K562 (cell line): ENCODE results near the gene MRAP2. TPM values are rescaled to one million over a fixed set of nuclear protein-coding genes. Genes with fewer than 3 reads are reported as not detected.
A peak's percentile ranks its signal among the peaks of the same experiment; 100 is the strongest.

ENCODE experiments used
- ATAC-seq: fragments of 200-7000 bp; cut with Tn5 transposase; 3 replicates; pipeline ENCODE4 v1.9.1; 2020; ENCODE audit warnings: moderate library complexity
- BruUV-seq: library from RNA; stranded (reverse); fragments of 400-500 nt; replicated peaks from 2 replicates; lab custom pipeline; 2021; lab: Mats Ljungman, UMichigan
- CTCF ChIA-PET: fragments of 300-600 bp; formaldehyde crosslinking; extraction: SDS; loops from one replicate; lab custom pipeline; 2021; ENCODE audit warnings: low intra/inter-chr PET ratio; lab: Yijun Ruan, JAX
- POLR2A ChIA-PET: fragments of 300-600, 350-650 bp; sonication (Branson Sonifier 250); formaldehyde crosslinking; extraction: SDS; loops from one replicate; lab custom pipeline; 2021; ENCODE audit warnings: antibody characterized with exemption, inconsistent platforms; lab: Yijun Ruan, JAX
- DNase-seq, 4 experiments: peaks; one replicate each; pipeline versions ENCODE4 v3.0.0 to v3.0.0-alpha.2; 2011 to 2018; ENCODE audit warnings: low spot score in 3 of 4, mixed read lengths in 3 of 4; ENCODE audit errors: extremely low read depth in 1 of 4
- FAIRE-seq: peaks from 2 replicates; lab custom pipeline; 2011; peaks lifted over from hg19 to GRCh38; lab: Jason Lieb, UNC
- H2AFZ ChIP-seq: 2 replicates; pipeline ENCODE4 v1.6.0; 2011; ENCODE audit warnings: low read depth, low read length, control low read depth, inconsistent platforms
- H3K27ac ChIP-seq: fragments of 200-600 bp; 3 replicates; pipeline ENCODE4 v1.8.0; 2011; ENCODE audit warnings: low read depth, mild to moderate bottlenecking, control low read depth, inconsistent platforms, low read length, moderate library complexity, mixed read lengths; ENCODE audit errors: extremely low read depth
- H3K27me3 ChIP-seq, 2 experiments: fragments of 300-600 bp in 1 of 2; 2 replicates in 1 of 2; 3 replicates in 1 of 2; pipeline versions ENCODE4 v1.6.0 to v1.8.0; 2011; ENCODE audit warnings: inconsistent platforms in 2 of 2, low read length in 2 of 2, mild to moderate bottlenecking in 1 of 2, mixed read lengths in 1 of 2, moderate library complexity in 1 of 2; ENCODE audit not compliant: control insufficient read depth in 2 of 2, insufficient read depth in 2 of 2
- H3K36me3 ChIP-seq: fragments of 300-600 bp; 3 replicates; pipeline ENCODE4 v1.8.0; 2011; ENCODE audit warnings: mild to moderate bottlenecking, low read length, inconsistent platforms; ENCODE audit not compliant: control insufficient read depth, insufficient read depth
- H3K4me1 ChIP-seq, 2 experiments: fragments of 200-600 bp in 1 of 2; replicated peaks in 1 of 2; 2 replicates in 1 of 2; 3 replicates in 1 of 2; pipeline versions ENCODE4 v1.5.1 to v1.8.0; 2011; ENCODE audit warnings: inconsistent platforms in 2 of 2, low read length in 2 of 2, mild to moderate bottlenecking in 1 of 2, mixed read lengths in 1 of 2, moderate library complexity in 1 of 2; ENCODE audit not compliant: control insufficient read depth in 2 of 2, insufficient read depth in 2 of 2
- H3K4me2 ChIP-seq: 2 replicates; pipeline ENCODE4 v1.6.1; 2011; ENCODE audit warnings: low read length, control low read depth, inconsistent platforms, mixed read lengths; ENCODE audit not compliant: insufficient read depth
- H3K4me3 ChIP-seq: fragments of 200-600 bp; sonication (generic), shearing (Covaris generic); 2 replicates; pipeline ENCODE4 v1.5.1; 2016; ENCODE audit warnings: control low read depth, inconsistent platforms
- H3K79me2 ChIP-seq: fragments of 200-600 bp; 3 replicates; pipeline ENCODE4 v1.8.0; 2011; ENCODE audit warnings: low read length, inconsistent platforms; ENCODE audit not compliant: control insufficient read depth, insufficient read depth
- H3K9ac ChIP-seq, 2 experiments: 2 replicates each; pipeline versions ENCODE4 v1.6.0 to v1.6.1; 2011; ENCODE audit warnings: low read depth in 2 of 2, low read length in 2 of 2, control low read depth in 1 of 2, inconsistent platforms in 1 of 2, mild to moderate bottlenecking in 1 of 2, mixed read lengths in 1 of 2; ENCODE audit not compliant: insufficient read depth in 1 of 2
- H3K9me1 ChIP-seq: one replicate; pipeline ENCODE4 v1.6.0; 2011; ENCODE audit warnings: inconsistent platforms, mild to moderate bottlenecking, low read length, moderate library complexity; ENCODE audit not compliant: control insufficient read depth, insufficient read depth
- H3K9me3 ChIP-seq: replicated peaks from 2 replicates; pipeline ENCODE4 v1.5.1; 2011; ENCODE audit warnings: low read depth, low read length, inconsistent platforms; ENCODE audit not compliant: control insufficient read depth, insufficient read depth
- H4K20me1 ChIP-seq: replicated peaks from 2 replicates; pipeline ENCODE4 v1.6.1; 2011; ENCODE audit warnings: low read length, inconsistent platforms, mixed read lengths; ENCODE audit not compliant: control insufficient read depth, insufficient read depth
- DDX20 ChIP-seq: fragments of 450-650 bp; IDR thresholded peaks from 2 replicates; pipeline ENCODE4 v1.6.1; 2016; ENCODE audit warnings: missing genetic modification characterization, low read depth, mild to moderate bottlenecking, missing compliant biosample characterization, moderate library complexity
- NR2C2 ChIP-seq, 2 experiments: fragments of 200-800 bp in 1 of 2; sonication (Bioruptor generic) in 1 of 2; sonication (generic) in 1 of 2; formaldehyde crosslinking in 1 of 2; IDR thresholded peaks; 2 replicates each; pipeline versions ENCODE4 v1.6.1 to v1.8.0; 2016 to 2022; ENCODE audit warnings: mild to moderate bottlenecking in 1 of 2, missing compliant biosample characterization in 1 of 2, missing genetic modification characterization in 1 of 2, missing genetic modification reagents in 1 of 2
- NRF1 ChIP-seq, 2 experiments: fragments of 450-650 bp; IDR thresholded peaks in 1 of 2; conservative IDR thresholded peaks in 1 of 2; 2 replicates each; pipeline ENCODE4 v1.6.1; 2014; ENCODE audit warnings: mild to moderate bottlenecking in 2 of 2
- ZSCAN32 ChIP-seq: fragments of 450-650 bp; formaldehyde crosslinking; IDR thresholded peaks from 2 replicates; pipeline ENCODE4 v1.4.0; 2020; ENCODE audit warnings: mild to moderate bottlenecking, moderate library complexity
- WGBS: fragments of 100-300 bp; shearing (Covaris generic); methylation state at CpG from one replicate; pipeline ENCODE4 v1.1.6; 2016; ENCODE audit warnings: low coverage, mixed read lengths; ENCODE audit not compliant: insufficient coverage; ENCODE audit errors: missing lambda C conversion rate; 5-methylcytosine and 5-hydroxymethylcytosine counted together
- in situ Hi-C: fragments of 300-500 bp; cut with MboI; formaldehyde crosslinking; loops from 4 replicates; pipeline ENCODE4 v1.15.0; 2018; ENCODE audit warnings: inconsistent platforms, mixed read lengths
- intact Hi-C: fragments of 100-400 bp; cut with micrococcal nuclease; formaldehyde crosslinking; loops from 2 replicates; pipeline ENCODE4 v1.14.2; 2022
- polyA plus RNA-seq, 8 experiments: library from polyadenylated mRNA; depleted of rRNA in 4 of 8; stranded (reverse) in 5 of 8; unstranded in 3 of 8; fragments of >200 nt; fragmentation: Nextera tagmentation in 2 of 8; fragmentation: Illumina TruSeq in 1 of 8; extraction: Ambion mirVana in 2 of 8; extraction: Trizol in 1 of 8; gene quantifications; 2 replicates each; pipeline versions ENCODE4 v1.2.1 to v1.2.3, GENCODE V29; 2011 to 2014; ENCODE audit warnings: inconsistent platforms in 1 of 8, missing spikeins in 1 of 8
- total RNA-seq, 7 experiments: library from RNA; depleted of rRNA in 6 of 7; stranded (reverse); fragments of >200 nt in 6 of 7; fragmentation: Illumina TruSeq in 2 of 7; extraction: Trizol in 2 of 7; gene quantifications; 2 replicates each; pipeline versions ENCODE4 v1.2.1 to v1.2.3, GENCODE V29; 2011 to 2021; ENCODE audit warnings: low replicate concordance in 1 of 7
- TF ChIP-seq, protein P1 (sequence below): fragments of 250-450 bp; sonication (Bioruptor Pico); IDR thresholded peaks from 2 replicates; pipeline ENCODE4 v1.8.0; 2021; ENCODE audit warnings: moderate library complexity, mild to moderate bottlenecking, inconsistent platforms
- TF ChIP-seq, protein P2 (sequence below): fragments of 450-650 bp; IDR thresholded peaks from 2 replicates; pipeline ENCODE4 v1.6.1; 2018; ENCODE audit not compliant: partially characterized antibody
- TF ChIP-seq, protein P3 (sequence below): fragments of 250-450 bp; sonication (Bioruptor Pico); IDR thresholded peaks from 2 replicates; pipeline ENCODE4 v1.5.0; 2020; ENCODE audit warnings: mild to moderate bottlenecking, borderline replicate concordance
- TF ChIP-seq, protein P4 (sequence below): fragments of 250-450 bp; sonication (Bioruptor Pico); IDR thresholded peaks from 2 replicates; pipeline ENCODE4 v1.5.0; 2022; ENCODE audit warnings: mild to moderate bottlenecking

The MRAP2 gene
- total and polyA plus RNA-seq, 9 of the 15 experiments (the other 6 are each of a cell fraction or from before 2014, with no cell fraction given): 5.9 to 38.9 (median 9.3) TPM

DNA sequence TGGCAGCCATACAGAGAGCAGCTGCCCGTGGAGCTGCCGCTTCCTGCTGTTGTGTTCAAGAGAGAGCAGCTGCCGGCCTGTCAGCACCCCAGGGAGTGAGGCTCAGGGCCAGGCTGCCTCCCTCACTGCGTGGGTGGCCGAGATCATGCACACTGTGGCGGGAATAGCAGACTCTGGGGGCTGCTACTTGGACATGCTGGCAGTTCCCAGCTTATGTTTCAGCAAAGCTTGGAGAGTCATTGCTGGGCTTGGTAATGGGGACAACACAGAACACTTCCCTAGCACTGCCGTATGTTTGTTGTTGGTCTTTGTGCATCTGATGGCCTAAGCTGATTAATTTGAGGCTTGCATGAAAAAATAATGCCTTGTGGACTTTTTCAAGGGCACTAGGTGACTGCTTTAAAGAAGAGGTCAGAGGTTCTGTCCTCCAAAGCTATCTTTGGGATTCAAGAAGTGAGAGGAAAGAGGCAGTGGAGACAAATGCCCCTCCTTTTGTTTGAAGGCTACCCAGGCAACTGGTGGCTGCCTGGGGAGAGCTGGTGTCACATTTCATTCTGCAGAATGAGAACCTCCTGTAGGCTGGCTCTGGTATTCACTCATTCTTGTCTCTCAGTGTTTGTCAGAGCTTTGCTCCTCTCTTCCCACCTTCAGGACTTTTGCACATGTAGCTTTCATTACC, 18.8 kb downstream of the MRAP2 start:
- intact Hi-C loops: loop anchor here (5.0 to 10.0 kb wide), 3 partner anchors 80 to 172 kb away; partner anchors contain the start of gene CEP162
- ChIA-PET CTCF (interaction anchor here (0.5 kb wide), 1 partner anchor 182 kb away, joined by 3 read pairs; no protein-coding TSS in a partner anchor), POLR2A (interaction anchor here (0.8 to 2.0 kb wide), 5 partner anchors 9 to 23 kb away, joined by 3 to 9 read pairs (median 3); no protein-coding TSS in a partner anchor)
- WGBS: 9% methylated on average over 7 of the region's 7 CpGs
- H4K20me1 ChIP-seq: no peaks in the 10 kb centered on the region
- no peaks in the 10 kb centered on the region for H3K36me3 ChIP-seq
- H3K9ac ChIP-seq: peak overlapping the region; percentile 33 to 83; a peak in 3 of 4 replicates
- H3K79me2 ChIP-seq: no peaks in the 10 kb centered on the region
- H3K27ac ChIP-seq: peak overlapping the region; percentile 65
- in situ Hi-C loops: no loop called here
- H3K27me3 ChIP-seq: no peaks in the 10 kb centered on the region
- FAIRE-seq (peak; percentile 87), ATAC-seq (peak; percentile 93), DNase-seq (peak; percentile 55 to 84 (median 69))
- H3K9me1 ChIP-seq: no peaks in the 10 kb centered on the region
- H3K4me2 ChIP-seq: peak overlapping the region; percentile 70
- 0 out of 2 replicates have a peak overlapping the region, but pooled peaks have one; percentile 2 for H3K4me3 ChIP-seq
- H3K9me3 ChIP-seq: no peaks in the 10 kb centered on the region
- BruUV-seq: no TSS peak
- peaks cover 24 to 33% of the 10 kb centered on the region in 2 experiments for H3K4me1 ChIP-seq
- peak overlapping the region; percentile 91 for H2AFZ ChIP-seq
- no peak for TF ChIP-seq DDX20 (tag)
- no peak for TF ChIP-seq ZSCAN32
- TF ChIP-seq, protein P1, sequence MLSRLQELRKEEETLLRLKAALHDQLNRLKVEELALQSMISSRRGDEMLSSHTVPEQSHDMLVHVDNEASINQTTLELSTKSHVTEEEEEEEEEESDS: no peak
- TF ChIP-seq, protein P2, sequence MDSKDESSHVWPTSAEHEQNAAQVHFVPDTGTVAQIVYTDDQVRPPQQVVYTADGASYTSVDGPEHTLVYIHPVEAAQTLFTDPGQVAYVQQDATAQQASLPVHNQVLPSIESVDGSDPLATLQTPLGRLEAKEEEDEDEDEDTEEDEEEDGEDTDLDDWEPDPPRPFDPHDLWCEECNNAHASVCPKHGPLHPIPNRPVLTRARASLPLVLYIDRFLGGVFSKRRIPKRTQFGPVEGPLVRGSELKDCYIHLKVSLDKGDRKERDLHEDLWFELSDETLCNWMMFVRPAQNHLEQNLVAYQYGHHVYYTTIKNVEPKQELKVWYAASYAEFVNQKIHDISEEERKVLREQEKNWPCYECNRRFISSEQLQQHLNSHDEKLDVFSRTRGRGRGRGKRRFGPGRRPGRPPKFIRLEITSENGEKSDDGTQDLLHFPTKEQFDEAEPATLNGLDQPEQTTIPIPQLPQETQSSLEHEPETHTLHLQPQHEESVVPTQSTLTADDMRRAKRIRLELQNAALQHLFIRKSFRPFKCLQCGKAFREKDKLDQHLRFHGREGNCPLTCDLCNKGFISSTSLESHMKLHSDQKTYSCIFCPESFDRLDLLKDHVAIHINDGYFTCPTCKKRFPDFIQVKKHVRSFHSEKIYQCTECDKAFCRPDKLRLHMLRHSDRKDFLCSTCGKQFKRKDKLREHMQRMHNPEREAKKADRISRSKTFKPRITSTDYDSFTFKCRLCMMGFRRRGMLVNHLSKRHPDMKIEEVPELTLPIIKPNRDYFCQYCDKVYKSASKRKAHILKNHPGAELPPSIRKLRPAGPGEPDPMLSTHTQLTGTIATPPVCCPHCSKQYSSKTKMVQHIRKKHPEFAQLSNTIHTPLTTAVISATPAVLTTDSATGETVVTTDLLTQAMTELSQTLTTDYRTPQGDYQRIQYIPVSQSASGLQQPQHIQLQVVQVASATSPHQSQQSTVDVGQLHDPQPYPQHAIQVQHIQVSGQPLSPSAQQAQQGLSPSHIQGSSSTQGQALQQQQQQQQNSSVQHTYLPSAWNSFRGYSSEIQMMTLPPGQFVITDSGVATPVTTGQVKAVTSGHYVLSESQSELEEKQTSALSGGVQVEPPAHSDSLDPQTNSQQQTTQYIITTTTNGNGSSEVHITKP: peak; percentile 17
- TF ChIP-seq, protein P3, sequence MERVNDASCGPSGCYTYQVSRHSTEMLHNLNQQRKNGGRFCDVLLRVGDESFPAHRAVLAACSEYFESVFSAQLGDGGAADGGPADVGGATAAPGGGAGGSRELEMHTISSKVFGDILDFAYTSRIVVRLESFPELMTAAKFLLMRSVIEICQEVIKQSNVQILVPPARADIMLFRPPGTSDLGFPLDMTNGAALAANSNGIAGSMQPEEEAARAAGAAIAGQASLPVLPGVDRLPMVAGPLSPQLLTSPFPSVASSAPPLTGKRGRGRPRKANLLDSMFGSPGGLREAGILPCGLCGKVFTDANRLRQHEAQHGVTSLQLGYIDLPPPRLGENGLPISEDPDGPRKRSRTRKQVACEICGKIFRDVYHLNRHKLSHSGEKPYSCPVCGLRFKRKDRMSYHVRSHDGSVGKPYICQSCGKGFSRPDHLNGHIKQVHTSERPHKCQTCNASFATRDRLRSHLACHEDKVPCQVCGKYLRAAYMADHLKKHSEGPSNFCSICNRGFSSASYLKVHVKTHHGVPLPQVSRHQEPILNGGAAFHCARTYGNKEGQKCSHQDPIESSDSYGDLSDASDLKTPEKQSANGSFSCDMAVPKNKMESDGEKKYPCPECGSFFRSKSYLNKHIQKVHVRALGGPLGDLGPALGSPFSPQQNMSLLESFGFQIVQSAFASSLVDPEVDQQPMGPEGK (CRISPR knock-in tag): no peak
- no peak for TF ChIP-seq NR2C2 (CRISPR knock-in tag; IDR thresholded peaks at IDR 0.05)
- 0 out of 2 replicates have a peak, but pooled peaks have one; percentile 34 for TF ChIP-seq NR2C2 (tag; IDR thresholded peaks at IDR 0.05)
- TF ChIP-seq NRF1 (conservative IDR thresholded peaks at IDR 0.05 in 1 of 2, IDR thresholded peaks at IDR 0.05 in 1 of 2): peak in 1 of 2 experiments; percentile 8; a peak in 1 of 4 replicates
- TF ChIP-seq, protein P4, sequence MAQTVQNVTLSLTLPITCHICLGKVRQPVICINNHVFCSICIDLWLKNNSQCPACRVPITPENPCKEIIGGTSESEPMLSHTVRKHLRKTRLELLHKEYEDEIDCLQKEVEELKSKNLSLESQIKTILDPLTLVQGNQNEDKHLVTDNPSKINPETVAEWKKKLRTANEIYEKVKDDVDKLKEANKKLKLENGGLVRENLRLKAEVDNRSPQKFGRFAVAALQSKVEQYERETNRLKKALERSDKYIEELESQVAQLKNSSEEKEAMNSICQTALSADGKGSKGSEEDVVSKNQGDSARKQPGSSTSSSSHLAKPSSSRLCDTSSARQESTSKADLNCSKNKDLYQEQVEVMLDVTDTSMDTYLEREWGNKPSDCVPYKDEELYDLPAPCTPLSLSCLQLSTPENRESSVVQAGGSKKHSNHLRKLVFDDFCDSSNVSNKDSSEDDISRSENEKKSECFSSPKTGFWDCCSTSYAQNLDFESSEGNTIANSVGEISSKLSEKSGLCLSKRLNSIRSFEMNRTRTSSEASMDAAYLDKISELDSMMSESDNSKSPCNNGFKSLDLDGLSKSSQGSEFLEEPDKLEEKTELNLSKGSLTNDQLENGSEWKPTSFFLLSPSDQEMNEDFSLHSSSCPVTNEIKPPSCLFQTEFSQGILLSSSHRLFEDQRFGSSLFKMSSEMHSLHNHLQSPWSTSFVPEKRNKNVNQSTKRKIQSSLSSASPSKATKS (CRISPR knock-in tag): no peak
